Activated T-cell treated with anti-CD3 and anti-CD28 coated beads, Interleukin-2, amount 50 U/mL, for 4 hours (primary cell): Measurements from ENCODE around the gene RPS6KB2. TPM values are rescaled to one million over a fixed set of nuclear protein-coding genes. Genes with fewer than 3 reads are reported as not detected.
A peak's percentile ranks its signal among the peaks of the same experiment; 100 is the strongest.
"Not testable (repeated sequence)": the region's sequence is repeated elsewhere in the genome, so short reads cannot be mapped to it uniquely, and the experiment has no call there.

Experiments used
- ATAC-seq, 2 donors: fragments of 200-7000 bp; cut with Tn5 transposase; one replicate each; pipeline ENCODE4 v1.10.0; 2021
- DNase-seq: peaks from one replicate; pipeline ENCODE4 v3.0.0-alpha.2; 2020
- H3K27me3 Mint-ChIP-seq: one replicate; pipeline ENCODE4 v1.8.0; 2021; ENCODE audit warnings: low read depth, mixed read lengths
- H3K36me3 Mint-ChIP-seq: one replicate; pipeline ENCODE4 v1.8.0; 2022; ENCODE audit warnings: mixed read lengths; ENCODE audit not compliant: insufficient read depth
- H3K4me1 Mint-ChIP-seq: one replicate; pipeline ENCODE4 v1.8.0; 2021; ENCODE audit warnings: low read depth, mixed read lengths
- H3K4me3 Mint-ChIP-seq: one replicate; pipeline ENCODE4 v1.8.0; 2021; ENCODE audit warnings: mild to moderate bottlenecking, moderate library complexity, mixed read lengths
- H3K9me3 Mint-ChIP-seq: one replicate; pipeline ENCODE4 v1.8.0; 2021; ENCODE audit warnings: mixed read lengths
- total RNA-seq, 3 donors: library from RNA; stranded (reverse); gene quantifications; one replicate each; pipeline ENCODE4 v1.2.1, GENCODE V29; 2021

The RPS6KB2 gene
- total RNA-seq, 3 donors from 2014 or later: 90.3 to 97.2 (median 92.7) TPM

- H3K4me1 Mint-ChIP-seq: peaks cover 30% of the 10 kb centered on the region
- not testable (repeated sequence) for H3K36me3 Mint-ChIP-seq, DNase-seq, H3K9me3 Mint-ChIP-seq, ATAC-seq, H3K27me3 Mint-ChIP-seq
- peak overlapping the region; percentile 86 for H3K4me3 Mint-ChIP-seq
Observed at GRCh38 chr11:67465530-67465929, 37.2 kb downstream of the RPS6KB2 start.

DNA sequence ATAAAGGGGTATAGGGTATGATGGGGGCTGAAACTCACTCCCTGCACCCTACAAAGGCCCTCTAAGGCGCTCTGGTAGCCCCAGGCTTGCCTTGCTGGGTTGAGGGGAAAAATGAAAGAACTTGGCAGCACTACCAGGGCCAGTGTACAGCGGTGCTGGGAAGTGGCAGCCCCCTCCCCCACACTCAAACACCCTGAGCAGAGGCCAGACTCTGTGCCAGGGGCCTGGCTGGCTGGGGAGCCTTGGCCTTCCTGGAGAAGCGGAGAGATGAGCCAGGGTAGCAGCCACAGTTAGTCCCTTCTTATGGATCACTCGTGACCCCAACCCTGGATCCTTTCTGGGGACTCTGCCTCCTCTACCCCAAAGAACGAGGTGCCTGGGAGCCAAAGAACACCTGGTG lies 38.1 kb downstream of the RPS6KB2 start:
- Mint-ChIP-seq H3K27me3 (no peaks in the 10 kb centered on the region), H3K4me1 (peaks cover 30% of the 10 kb centered on the region), H3K36me3 (no peaks in the 10 kb centered on the region), H3K9me3 (no peaks in the 10 kb centered on the region), H3K4me3 (no peak overlapping the region)
- DNase-seq (no peak), ATAC-seq (no peak)

GRCh38 chr11:67466962-67467771 lies 38.9 kb downstream of the RPS6KB2 start:
- DNase-seq: no peak
- no peaks in the 10 kb centered on the region for H3K27me3 Mint-ChIP-seq
- no peak for ATAC-seq
- H3K9me3 Mint-ChIP-seq: no peaks in the 10 kb centered on the region
- H3K4me3 Mint-ChIP-seq: peak overlapping the region; percentile 90
- H3K4me1 Mint-ChIP-seq: peaks cover 30% of the 10 kb centered on the region
- no peaks in the 10 kb centered on the region for H3K36me3 Mint-ChIP-seq

DNA sequence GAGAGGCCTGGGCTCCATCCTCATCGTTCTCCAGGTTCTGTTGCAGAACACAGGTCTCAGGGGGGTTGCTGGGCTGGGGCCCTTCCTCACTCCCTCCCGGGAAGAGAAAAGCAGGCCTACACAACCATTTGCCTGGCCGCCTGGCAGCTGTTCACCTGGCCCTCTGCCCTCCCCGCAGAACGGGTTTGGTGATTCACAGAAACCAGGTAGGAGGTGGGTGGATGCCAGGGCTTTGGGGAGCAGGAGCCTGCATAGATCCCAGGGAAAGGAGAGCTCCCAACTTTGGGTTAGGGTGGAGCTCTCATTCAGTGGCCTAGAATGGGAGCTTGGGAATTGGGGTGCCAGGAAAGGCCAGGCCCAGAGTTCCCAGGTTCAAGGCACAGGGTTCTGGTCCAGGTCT lies 39.8 kb downstream of the RPS6KB2 start:
- Mint-ChIP-seq H3K9me3 (no peaks in the 10 kb centered on the region), H3K27me3 (no peaks in the 10 kb centered on the region), H3K36me3 (no peaks in the 10 kb centered on the region), H3K4me3 (peak overlapping the region; percentile 90), H3K4me1 (peaks cover 30% of the 10 kb centered on the region)
- no peak for DNase-seq
- ATAC-seq: no peak

GRCh38 chr11:67468456-67468758 lies 40.1 kb downstream of the RPS6KB2 start:
- Mint-ChIP-seq H3K36me3 (no peaks in the 10 kb centered on the region), H3K4me3 (peak overlapping the region; percentile 90), H3K9me3 (no peaks in the 10 kb centered on the region), H3K4me1 (peaks cover 30% of the 10 kb centered on the region), H3K27me3 (no peaks in the 10 kb centered on the region)
- DNase-seq (no peak), ATAC-seq (peak; percentile 12 to 13)

DNA sequence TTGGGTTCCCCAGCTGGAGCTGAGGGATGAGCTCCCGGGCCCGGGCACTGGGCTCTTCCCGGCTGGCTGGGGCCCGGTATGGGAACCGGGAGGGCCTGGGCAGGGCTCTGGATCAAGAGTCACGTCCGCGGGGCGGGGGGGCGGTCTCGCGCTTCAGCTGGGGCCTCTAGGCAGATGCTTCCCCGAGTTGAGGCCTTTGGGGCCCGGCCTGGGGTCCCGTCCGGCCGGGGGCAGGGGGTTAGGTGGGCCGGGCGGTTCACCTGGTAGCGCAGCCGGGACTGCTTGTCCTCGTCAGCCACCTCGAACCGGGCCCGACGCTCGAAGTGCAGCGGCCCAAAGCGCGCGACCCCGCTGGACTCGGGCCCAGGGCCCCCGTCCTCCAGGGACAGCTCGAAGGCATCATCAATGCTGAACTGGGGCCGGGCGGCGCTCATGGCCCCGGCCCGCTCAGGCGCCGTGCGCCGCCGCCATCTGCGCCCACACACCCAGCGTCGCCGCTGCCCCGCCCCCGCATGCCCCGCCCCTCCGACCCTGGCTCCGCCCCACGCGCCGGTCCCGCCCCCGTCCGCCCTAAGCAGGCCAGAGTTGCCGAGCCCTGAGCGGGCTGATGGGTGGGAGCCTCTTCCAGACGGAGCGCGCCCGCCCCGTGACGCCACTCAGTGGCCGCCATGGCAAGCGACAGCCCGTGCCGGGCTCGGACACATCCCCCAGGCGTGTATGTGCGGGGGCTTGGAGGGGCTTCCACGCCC lies 40.6 kb downstream of the RPS6KB2 start, which contains the start of gene TMEM134:
Gene TMEM134, minus strand, starts transcription at position 493 of the 749 bp plus-strand sequence. Its CDS starts 59 bp downstream, at position 434.
- H3K4me3 Mint-ChIP-seq: peak within 1 kb of the TSS; percentile 90
- ATAC-seq: peak; percentile 83 to 85
- no peaks in the 10 kb centered on the region for H3K36me3 Mint-ChIP-seq
- H3K4me1 Mint-ChIP-seq: peaks cover 30% of the 10 kb centered on the region
- H3K27me3 Mint-ChIP-seq: no peaks in the 10 kb centered on the region
- DNase-seq: peak; percentile 91
- H3K9me3 Mint-ChIP-seq: no peaks in the 10 kb centered on the region

GRCh38 chr11:67469508-67469811 lies 41.2 kb downstream of the RPS6KB2 start:
- ATAC-seq (no peak), DNase-seq (no peak)
- Mint-ChIP-seq H3K9me3 (no peaks in the 10 kb centered on the region), H3K4me1 (peaks cover 26% of the 10 kb centered on the region), H3K27me3 (no peaks in the 10 kb centered on the region), H3K36me3 (no peaks in the 10 kb centered on the region), H3K4me3 (peak overlapping the region; percentile 90)

DNA sequence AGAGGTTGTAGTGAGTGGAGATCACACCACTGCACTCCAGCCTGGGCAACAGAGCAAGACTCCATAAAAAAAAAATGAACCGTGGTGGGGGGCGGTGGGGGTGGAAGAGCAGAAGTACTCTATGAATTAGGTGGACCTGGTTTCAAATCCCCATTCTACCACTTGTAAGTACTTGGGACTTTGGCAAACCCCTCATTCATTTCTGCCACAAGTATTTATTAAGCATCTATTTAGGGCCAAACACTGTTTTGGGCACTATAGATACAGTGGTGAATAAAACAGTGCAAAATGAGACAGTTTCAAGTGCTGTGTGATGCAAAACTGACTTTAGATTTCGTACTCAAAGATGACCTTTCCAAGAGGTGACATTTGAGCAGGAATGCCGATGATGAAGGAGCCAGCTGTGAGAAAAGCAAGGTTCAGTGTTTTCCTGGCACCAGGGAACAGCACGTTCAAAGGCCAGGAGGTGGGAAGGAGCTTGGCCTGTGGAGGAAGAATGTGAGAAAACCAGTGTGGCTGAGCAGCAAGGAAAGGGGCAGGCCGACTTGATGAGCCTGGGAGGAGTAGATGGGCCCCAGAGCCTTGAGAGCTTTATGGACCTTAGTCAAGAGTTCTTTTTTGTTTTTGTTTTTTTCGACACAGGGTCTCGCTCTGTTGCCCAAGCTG lies 42.2 kb downstream of the RPS6KB2 start:
- Mint-ChIP-seq H3K9me3 (no peaks in the 10 kb centered on the region), H3K36me3 (no peaks in the 10 kb centered on the region), H3K4me1 (peaks cover 21% of the 10 kb centered on the region), H3K4me3 (no peak overlapping the region), H3K27me3 (no peaks in the 10 kb centered on the region)
- no peak for ATAC-seq
- DNase-seq: no peak

DNA sequence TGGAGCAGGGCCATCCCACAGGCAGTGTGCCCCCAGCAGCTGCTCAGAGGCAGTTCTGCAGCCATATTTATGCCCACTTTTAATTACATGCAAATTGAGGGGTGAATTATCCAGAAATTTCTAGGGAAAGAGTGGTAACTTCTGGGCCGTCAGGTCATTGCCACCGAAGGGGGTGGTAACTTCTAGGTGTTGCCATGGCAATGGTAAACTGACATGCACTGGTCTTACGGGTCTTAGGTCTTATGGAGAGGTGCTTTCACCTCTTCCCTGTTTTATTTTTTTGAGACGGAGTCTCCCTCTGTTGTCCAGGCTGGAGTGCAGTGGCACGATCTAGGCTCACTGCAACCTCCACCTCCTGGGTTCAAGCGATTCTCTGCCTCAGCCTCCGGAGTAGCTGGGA lies 44.6 kb downstream of the RPS6KB2 start:
- Mint-ChIP-seq H3K36me3 (no peaks in the 10 kb centered on the region), H3K27me3 (no peaks in the 10 kb centered on the region), H3K4me3 (no peak overlapping the region), H3K9me3 (no peaks in the 10 kb centered on the region), H3K4me1 (peaks cover 10% of the 10 kb centered on the region)
- DNase-seq: no peak
- ATAC-seq: no peak

DNA sequence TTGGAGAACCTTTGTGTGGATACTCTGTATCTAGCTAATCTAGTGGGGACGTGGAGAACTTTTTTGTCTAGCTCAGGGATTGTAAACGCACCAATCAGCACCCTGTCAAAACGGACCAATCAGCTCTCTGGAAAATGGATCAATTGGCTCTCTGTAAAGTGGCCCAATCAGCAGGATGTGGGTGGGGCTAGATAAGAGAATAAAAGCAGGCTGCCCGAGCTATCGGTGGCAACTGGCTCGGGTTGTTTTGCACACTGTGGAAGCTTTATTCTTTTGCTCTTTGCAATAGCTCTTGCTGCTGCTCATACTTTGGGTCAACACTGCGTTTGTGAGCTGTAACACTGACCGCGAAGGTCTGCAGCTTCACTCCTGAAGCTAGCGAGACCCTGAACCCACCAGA lies 48.4 kb downstream of the RPS6KB2 start:
- DNase-seq, H3K27me3 Mint-ChIP-seq, H3K36me3 Mint-ChIP-seq, H3K4me3 Mint-ChIP-seq, ATAC-seq, H3K9me3 Mint-ChIP-seq, H3K4me1 Mint-ChIP-seq: not testable (repeated sequence)

GRCh38 chr11:67477344-67478050 lies 49.2 kb downstream of the RPS6KB2 start:
- not testable (repeated sequence) for H3K36me3 Mint-ChIP-seq, DNase-seq, H3K27me3 Mint-ChIP-seq, H3K9me3 Mint-ChIP-seq, H3K4me3 Mint-ChIP-seq, ATAC-seq, H3K4me1 Mint-ChIP-seq

- ATAC-seq (peak; percentile 0), DNase-seq (no peak)
- no peaks in the 10 kb centered on the region for H3K27me3 Mint-ChIP-seq
- H3K36me3 Mint-ChIP-seq: peaks cover 9% of the 10 kb centered on the region
- H3K9me3 Mint-ChIP-seq: no peaks in the 10 kb centered on the region
- peaks cover 46% of the 10 kb centered on the region for H3K4me1 Mint-ChIP-seq
- H3K4me3 Mint-ChIP-seq: peak overlapping the region; percentile 98
Observed at GRCh38 chr11:67482275-67482826, 54.1 kb downstream of the RPS6KB2 start.

DNA sequence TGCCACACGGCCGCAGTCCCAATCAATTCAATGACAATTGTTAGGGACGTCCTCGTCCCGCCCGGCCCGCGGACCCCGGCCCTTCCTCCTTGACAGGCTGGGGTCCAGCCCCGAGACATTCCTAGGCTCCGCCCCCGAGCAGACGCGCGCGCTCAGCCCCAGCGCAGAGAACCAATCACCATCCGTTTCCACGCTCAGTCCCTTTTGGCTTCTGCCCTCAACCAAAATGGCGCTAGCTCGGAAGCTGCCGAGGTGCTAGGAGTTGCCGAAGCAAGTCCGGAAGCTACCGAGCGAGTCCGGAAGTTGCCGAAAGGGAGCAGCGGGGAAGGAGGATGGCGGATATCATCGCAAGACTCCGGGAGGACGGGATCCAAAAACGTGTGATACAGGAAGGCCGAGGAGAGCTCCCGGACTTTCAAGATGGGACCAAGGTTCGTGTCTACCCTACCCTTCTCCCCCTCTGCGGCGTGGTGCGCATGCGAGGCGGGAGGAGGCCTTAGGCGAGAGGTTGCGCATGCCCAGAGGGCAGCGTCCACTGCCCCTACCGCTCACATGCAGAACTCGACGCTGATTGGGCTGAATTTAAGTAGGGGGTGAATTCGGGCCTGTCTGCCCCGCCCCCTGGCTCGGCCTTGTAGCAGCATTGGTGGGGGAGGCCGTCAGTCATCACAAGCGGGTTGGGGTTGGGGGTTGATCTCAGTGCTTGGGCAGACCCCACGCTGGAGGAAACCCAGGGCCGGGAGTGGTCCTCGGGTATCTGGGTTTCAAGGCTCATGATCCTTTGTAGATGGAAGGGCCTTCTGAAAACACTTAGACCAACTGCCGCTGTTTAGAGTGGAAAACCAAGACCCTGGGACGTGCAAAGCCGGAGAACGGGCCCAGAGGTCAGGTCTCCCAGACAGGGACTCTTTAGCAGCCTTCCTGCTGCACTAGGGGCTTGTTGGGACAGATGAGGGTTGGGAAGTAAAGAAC lies 54.8 kb downstream of the RPS6KB2 start, which contains the start of gene AIP:
Gene AIP, plus strand, starts transcription at position 200 of the 972 bp plus-strand sequence. Its CDS starts 133 bp downstream, at position 333.
- H3K4me3 Mint-ChIP-seq: peak within 1 kb of the TSS; percentile 98
- DNase-seq: peak; percentile 94
- peaks cover 54% of the 10 kb centered on the region for H3K4me1 Mint-ChIP-seq
- peaks cover 15% of the 10 kb centered on the region for H3K36me3 Mint-ChIP-seq
- H3K27me3 Mint-ChIP-seq: no peaks in the 10 kb centered on the region
- peak; percentile 79 to 87 for ATAC-seq
- H3K9me3 Mint-ChIP-seq: no peaks in the 10 kb centered on the region
